Spleen (tissue), 7 donors: ENCODE results near the gene OSBPL8.

Source experiments
- POLR2A ChIP-seq, 3 donors: fragments of 450-650 bp; IDR thresholded peaks; one replicate each; pipeline ENCODE4 v1.5.1; 2017; ENCODE audit warnings: antibody characterized with exemption in 3 of 3, mild to moderate bottlenecking in 1 of 3
- POLR2AphosphoS5 ChIP-seq, 3 donors: sonication (generic); formaldehyde crosslinking; IDR thresholded peaks; one replicate each; pipeline ENCODE4 v1.5.1; 2017; ENCODE audit warnings: antibody characterized with exemption in 3 of 3
- TF ChIP-seq, protein P1 (sequence below), 11 experiments: fragments of 200-600 bp in 7 of 11; fragments of 450-650 bp in 4 of 11; sonication (generic) in 4 of 11; IDR thresholded peaks in 8 of 11; conservative IDR thresholded peaks in 3 of 11; 1 replicate in 7 of 11; 2 replicates in 4 of 11; pipeline versions ENCODE4 v1.4.0 to v1.8.0; 2016 to 2021; ENCODE audit warnings: antibody characterized with exemption in 11 of 11, inconsistent platforms in 4 of 11, mild to moderate bottlenecking in 1 of 11
- donor health status: DM: no; HTN: no; CAD: no; lungs with moderate emphysema.
- donor health status: DM: no; HTN: no; CAD: no.
- donor health status: DM: no; HTN: no; CAD: no.

DNA sequence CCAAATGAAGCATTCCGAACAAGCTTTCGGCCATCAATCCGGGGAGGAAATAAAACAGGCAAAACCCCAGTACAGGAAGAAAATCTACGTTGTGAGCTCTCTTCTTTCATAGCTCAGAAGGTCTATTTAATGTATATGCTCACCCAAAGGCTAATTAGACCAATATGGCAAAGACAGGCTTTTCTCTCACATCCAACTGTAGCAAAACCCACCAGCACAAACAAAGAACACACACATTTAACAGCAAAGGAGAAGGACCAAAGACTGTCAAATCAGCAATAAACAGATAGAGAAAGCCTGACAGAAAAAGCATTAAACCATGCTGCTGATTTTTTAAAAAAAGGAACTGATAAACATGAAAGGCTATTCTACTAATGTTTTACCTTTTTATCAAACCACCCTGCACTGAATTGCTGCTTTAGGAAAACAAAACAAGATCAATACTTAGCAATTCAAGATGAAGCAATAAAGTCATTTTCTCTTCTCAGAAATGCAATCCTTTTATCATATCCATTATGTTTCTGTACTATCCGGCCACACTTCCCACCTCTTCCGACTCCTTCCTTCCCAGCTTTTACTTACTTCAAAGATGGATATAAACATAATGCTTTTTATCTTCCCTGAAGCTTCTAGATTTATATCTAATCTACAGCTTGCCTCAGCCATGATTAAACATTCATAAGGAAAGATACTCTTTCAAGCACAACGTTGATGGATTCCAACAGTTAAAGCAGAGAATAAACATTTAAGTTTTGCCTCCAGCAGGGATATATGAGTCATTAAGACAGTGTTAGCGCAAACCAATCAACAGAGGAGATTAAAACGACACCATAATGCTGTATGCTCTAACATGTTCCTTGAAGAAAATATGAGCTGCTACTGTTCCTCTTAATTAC is 136.8 kb downstream of the OSBPL8 start:
- TF ChIP-seq, protein P1, sequence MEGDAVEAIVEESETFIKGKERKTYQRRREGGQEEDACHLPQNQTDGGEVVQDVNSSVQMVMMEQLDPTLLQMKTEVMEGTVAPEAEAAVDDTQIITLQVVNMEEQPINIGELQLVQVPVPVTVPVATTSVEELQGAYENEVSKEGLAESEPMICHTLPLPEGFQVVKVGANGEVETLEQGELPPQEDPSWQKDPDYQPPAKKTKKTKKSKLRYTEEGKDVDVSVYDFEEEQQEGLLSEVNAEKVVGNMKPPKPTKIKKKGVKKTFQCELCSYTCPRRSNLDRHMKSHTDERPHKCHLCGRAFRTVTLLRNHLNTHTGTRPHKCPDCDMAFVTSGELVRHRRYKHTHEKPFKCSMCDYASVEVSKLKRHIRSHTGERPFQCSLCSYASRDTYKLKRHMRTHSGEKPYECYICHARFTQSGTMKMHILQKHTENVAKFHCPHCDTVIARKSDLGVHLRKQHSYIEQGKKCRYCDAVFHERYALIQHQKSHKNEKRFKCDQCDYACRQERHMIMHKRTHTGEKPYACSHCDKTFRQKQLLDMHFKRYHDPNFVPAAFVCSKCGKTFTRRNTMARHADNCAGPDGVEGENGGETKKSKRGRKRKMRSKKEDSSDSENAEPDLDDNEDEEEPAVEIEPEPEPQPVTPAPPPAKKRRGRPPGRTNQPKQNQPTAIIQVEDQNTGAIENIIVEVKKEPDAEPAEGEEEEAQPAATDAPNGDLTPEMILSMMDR (IDR thresholded peaks at IDR 0.05 in 8 of 11, conservative IDR thresholded peaks at IDR 0.05 in 3 of 11), result no peak
- TF ChIP-seq POLR2AphosphoS5 (IDR thresholded peaks at IDR 0.05) (no peak), POLR2A (IDR thresholded peaks at IDR 0.05) (no peak)
